HL-60 (cell line): Measurements from ENCODE around the gene ZNF546.

Experiments used
- CTCF ChIP-seq: IDR thresholded peaks from one replicate; pipeline ENCODE4 v1.5.1; 2011; ENCODE audit warnings: low read length, control low read depth, inconsistent platforms; ENCODE audit not compliant: insufficient read depth
- GABPA ChIP-seq: IDR thresholded peaks from 2 replicates; pipeline ENCODE4 v1.6.1; 2012; ENCODE audit warnings: low read depth
- POLR2AphosphoS5 ChIP-seq: IDR thresholded peaks from 2 replicates; pipeline ENCODE4 v1.6.1; 2012; ENCODE audit warnings: low read depth
- REST ChIP-seq: IDR thresholded peaks from 2 replicates; pipeline ENCODE4 v1.6.1; 2012; ENCODE audit warnings: low read depth; ENCODE audit not compliant: insufficient replicate concordance
- SPI1 ChIP-seq: IDR thresholded peaks from 2 replicates; pipeline ENCODE4 v1.6.1; 2012; ENCODE audit warnings: low read depth, mild to moderate bottlenecking, borderline replicate concordance

- TF ChIP-seq CTCF (no peak), GABPA (no peak), REST (no peak), POLR2AphosphoS5 (no peak), SPI1 (no peak)
These were observed 29.3 kb upstream of the ZNF546 start for GRCh38 chr19:39967561-39967960.
